Measurements from ENCODE around the gene RTEL1. TPM values are rescaled to one million over a fixed set of nuclear protein-coding genes. Genes with fewer than 3 reads are reported as not detected.
"Not testable (repeated sequence)": the region's sequence is repeated elsewhere in the genome, so short reads cannot be mapped to it uniquely, and the experiment has no call there.

The RTEL1 gene
- total and polyA plus RNA-seq, 9 of the 15 experiments (the other 6 are each of a cell fraction or from before 2014, with no cell fraction given), result 0.36 to 61.0 (median 17.9) TPM

- no peak for TF ChIP-seq ATF3 (IDR thresholded peaks at IDR 0.05)
- TF ChIP-seq ATF3 (CRISPR knock-in tag; conservative IDR thresholded peaks at IDR 0.05), result no peak
- TF ChIP-seq ETV5 (CRISPR knock-in tag; IDR thresholded peaks at IDR 0.05; ENCODE audit: low read depth), result no peak
- TF ChIP-seq MITF (IDR thresholded peaks at IDR 0.05), result no peak
- TF ChIP-seq MTA2 (IDR thresholded peaks at IDR 0.05; ENCODE audit: low read depth), result no peak
- no peak for TF ChIP-seq LEF1 (IDR thresholded peaks at IDR 0.05)
Measured at GRCh38 chr20:63640086-63640485, 18.0 kb upstream of the RTEL1 start (continued).

- H3K36me3 ChIP-seq (ENCODE audit: control insufficient read depth, insufficient read depth, low read length); ATAC-seq; DNase-seq (ENCODE audit: extremely low read depth in 1 of 4, low spot score in 3 of 4); H3K27me3 ChIP-seq (ENCODE audit: control insufficient read depth in 2 of 2, insufficient read depth in 2 of 2, low read length in 2 of 2); H3K4me3 ChIP-seq; H3K27ac ChIP-seq (ENCODE audit: extremely low read depth, low read depth, low read length); BruUV-seq (replicated peaks); FAIRE-seq; H3K9me3 ChIP-seq (replicated peaks; ENCODE audit: control insufficient read depth, insufficient read depth, low read depth, low read length); in situ Hi-C loops (cut with MboI); H3K4me2 ChIP-seq (ENCODE audit: insufficient read depth, low read length); H3K79me2 ChIP-seq (ENCODE audit: control insufficient read depth, insufficient read depth, low read length); H3K9me1 ChIP-seq (ENCODE audit: control insufficient read depth, insufficient read depth, low read length); POLR2A ChIA-PET; intact Hi-C loops (cut with micrococcal nuclease); H2AFZ ChIP-seq (ENCODE audit: low read depth, low read length); CTCF ChIA-PET (ENCODE audit: low intra/inter-chr PET ratio); H4K20me1 ChIP-seq (replicated peaks; ENCODE audit: control insufficient read depth, insufficient read depth, low read length); H3K9ac ChIP-seq (ENCODE audit: insufficient read depth in 1 of 2, low read depth in 2 of 2, low read length in 2 of 2): not testable (repeated sequence)
- peaks cover 0 to 52% of the 10 kb centered on the region in 2 experiments; a peak in 3 of 5 replicates for H3K4me1 ChIP-seq (replicated peaks in 1 of 2; ENCODE audit: control insufficient read depth in 2 of 2, insufficient read depth in 2 of 2, low read length in 2 of 2)
- 90% methylated on average over 2 of the region's 17 CpGs for WGBS (ENCODE audit: insufficient coverage, low coverage, missing lambda C conversion rate)
Measured at GRCh38 chr20:63640686-63641085, 17.4 kb upstream of the RTEL1 start.
